Caco-2 (cell line): ENCODE measurements around the gene PLEKHG1. TPM values are rescaled to one million over a fixed set of nuclear protein-coding genes. Genes with fewer than 3 reads are reported as not detected.

Source experiments
- BruUV-seq: library from RNA; stranded (reverse); fragments of 400-500 nt; replicated peaks from 2 replicates; lab custom pipeline; 2021; lab: Mats Ljungman, UMichigan
- CTCF ChIA-PET: fragments of 300-600 bp; sonication (Branson Sonifier 250); formaldehyde crosslinking; loops from one replicate; lab custom pipeline; 2022; ENCODE audit warnings: antibody characterized with exemption; lab: Charles Lee
- POLR2A ChIA-PET: fragments of 300-600 bp; sonication (Branson Sonifier 250); formaldehyde crosslinking; loops from one replicate; lab custom pipeline; 2022; ENCODE audit warnings: antibody characterized with exemption; lab: Charles Lee
- DNase-seq, 2 experiments: peaks; one replicate each; pipeline versions ENCODE4 v3.0.0 to v3.0.0-alpha.2; 2020 to 2022
- H3K27me3 ChIP-seq: replicated peaks from 2 replicates; pipeline ENCODE4 v1.6.0; 2011; ENCODE audit warnings: low read length; ENCODE audit not compliant: control insufficient read depth, insufficient read depth
- H3K36me3 ChIP-seq: 2 replicates; pipeline ENCODE4 v1.5.1; 2011; ENCODE audit warnings: low read length; ENCODE audit not compliant: control insufficient read depth, insufficient read depth
- H3K4me1 ChIP-seq: fragments of 250-450 bp; sonication (Bioruptor Pico); 2 replicates; pipeline ENCODE4 v1.5.1; 2020; ENCODE audit warnings: mild to moderate bottlenecking
- H3K4me3 ChIP-seq: 2 replicates; pipeline ENCODE4 v1.5.1; 2011; ENCODE audit warnings: low read depth, mild to moderate bottlenecking, control low read depth, low read length
- H3K9me3 ChIP-seq: fragments of 250-450 bp; sonication (Bioruptor Pico); 2 replicates; pipeline ENCODE4 v1.5.1; 2020; ENCODE audit warnings: mild to moderate bottlenecking, moderate library complexity
- H3K27ac Mint-ChIP-seq: one replicate; pipeline ENCODE4 v1.8.0; 2022; ENCODE audit warnings: mixed read lengths; ENCODE audit not compliant: unreplicated experiment
- H3K27me3 Mint-ChIP-seq: one replicate; pipeline ENCODE4 v1.8.0; 2022; ENCODE audit warnings: mixed read lengths; ENCODE audit not compliant: insufficient read depth, unreplicated experiment
- H3K36me3 Mint-ChIP-seq: one replicate; pipeline ENCODE4 v1.8.0; 2022; ENCODE audit warnings: mild to moderate bottlenecking, mixed read lengths; ENCODE audit not compliant: insufficient read depth, unreplicated experiment
- H3K4me1 Mint-ChIP-seq: one replicate; pipeline ENCODE4 v1.8.0; 2022; ENCODE audit warnings: low read depth, mixed read lengths; ENCODE audit not compliant: unreplicated experiment
- H3K4me3 Mint-ChIP-seq: one replicate; pipeline ENCODE4 v1.8.0; 2022; ENCODE audit warnings: mild to moderate bottlenecking, moderate library complexity, mixed read lengths; ENCODE audit not compliant: unreplicated experiment
- H3K9me3 Mint-ChIP-seq: one replicate; pipeline ENCODE4 v1.8.0; 2022; ENCODE audit warnings: mixed read lengths; ENCODE audit not compliant: unreplicated experiment
- CTCF ChIP-seq, 2 experiments: fragments of 200-600 bp in 1 of 2; IDR thresholded peaks; 1 replicate in 1 of 2; 2 replicates in 1 of 2; pipeline versions ENCODE4 v1.5.1 to v1.8.0; 2011 to 2022; ENCODE audit warnings: antibody characterized with exemption in 1 of 2, control low read depth in 1 of 2, inconsistent platforms in 1 of 2, low read depth in 1 of 2, low read length in 1 of 2, mild to moderate bottlenecking in 1 of 2, moderate library complexity in 1 of 2; ENCODE audit not compliant: insufficient read depth in 1 of 2, severe bottlenecking in 1 of 2, unreplicated experiment in 1 of 2
- intact Hi-C: fragments of 100-400 bp; cut with micrococcal nuclease; formaldehyde crosslinking; loops from one replicate; pipeline ENCODE4 v1.10.0; 2022; ENCODE audit not compliant: unreplicated experiment
- total RNA-seq: library from RNA; stranded (reverse); gene quantifications from 2 replicates; pipeline ENCODE4 v1.2.3, GENCODE V29; 2022

Gene PLEKHG1
- total RNA-seq, 1 experiment from 2014 or later: 35.0 TPM

- no peak for DNase-seq
- H3K36me3 ChIP-seq: no peaks in the 10 kb centered on the region
- BruUV-seq: no TSS peak
- H3K27ac Mint-ChIP-seq: no peak overlapping the region
- H3K36me3 Mint-ChIP-seq: no peaks in the 10 kb centered on the region
- no peaks in the 10 kb centered on the region for H3K27me3 ChIP-seq
- peaks cover 49% of the 10 kb centered on the region for H3K4me1 ChIP-seq
- intact Hi-C loops: loop anchor here (2.0 kb wide), 1 partner anchor 13 kb away; no protein-coding TSS in a partner anchor
- no peaks in the 10 kb centered on the region for H3K9me3 ChIP-seq
- CTCF ChIA-PET: interaction anchor here (2.3 kb wide), 1 partner anchor 15 kb away, joined by 6 read pairs; no protein-coding TSS in a partner anchor
- no peaks in the 10 kb centered on the region for H3K9me3 Mint-ChIP-seq
- H3K4me3 ChIP-seq: no peak overlapping the region
- POLR2A ChIA-PET: no interaction called here
- no peaks in the 10 kb centered on the region for H3K27me3 Mint-ChIP-seq
- H3K4me1 Mint-ChIP-seq: peaks cover 23% of the 10 kb centered on the region
- TF ChIP-seq CTCF (IDR thresholded peaks at IDR 0.05; ENCODE audit: insufficient read depth in 1 of 2, low read depth in 1 of 2, low read length in 1 of 2, severe bottlenecking in 1 of 2, unreplicated experiment in 1 of 2): no peak
- H3K4me3 Mint-ChIP-seq: no peak overlapping the region
Measured at GRCh38 chr6:150615967-150616366, 16.3 kb downstream of the PLEKHG1 start.

DNA sequence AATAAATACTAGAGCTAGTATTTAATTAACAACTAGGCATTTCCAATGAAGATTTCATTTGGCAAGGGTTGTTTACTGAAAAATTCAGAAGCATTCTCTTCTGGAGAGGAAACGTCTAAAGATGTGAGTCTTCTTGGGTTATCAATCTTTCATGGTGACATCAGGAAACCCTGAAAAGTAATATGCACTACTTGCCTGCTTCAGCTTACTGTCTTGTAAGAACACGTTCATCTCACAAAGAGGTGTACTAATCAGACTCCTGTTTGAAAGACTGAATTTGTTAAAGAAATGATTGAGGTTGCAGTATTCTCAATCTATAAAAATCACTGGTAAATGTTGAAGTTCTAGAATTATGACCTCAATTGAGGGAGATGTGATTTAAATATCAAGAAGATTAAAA, 16.9 kb downstream of the PLEKHG1 start:
- Histone ChIP-seq H3K4me1 (peaks cover 49% of the 10 kb centered on the region), H3K36me3 (no peaks in the 10 kb centered on the region), H3K4me3 (no peak overlapping the region), H3K9me3 (no peaks in the 10 kb centered on the region), H3K27me3 (no peaks in the 10 kb centered on the region)
- Mint-ChIP-seq H3K27me3 (no peaks in the 10 kb centered on the region), H3K4me3 (no peak overlapping the region), H3K27ac (no peak overlapping the region), H3K36me3 (no peaks in the 10 kb centered on the region), H3K9me3 (no peaks in the 10 kb centered on the region), H3K4me1 (peaks cover 23% of the 10 kb centered on the region)
- no peak for TF ChIP-seq CTCF (IDR thresholded peaks at IDR 0.05; ENCODE audit: insufficient read depth in 1 of 2, low read depth in 1 of 2, low read length in 1 of 2, severe bottlenecking in 1 of 2, unreplicated experiment in 1 of 2)
- CTCF ChIA-PET: interaction anchor here (2.3 kb wide), 1 partner anchor 16 kb away, joined by 6 read pairs; no protein-coding TSS in a partner anchor
- intact Hi-C loops: no loop called here
- no TSS peak for BruUV-seq
- DNase-seq: no peak
- POLR2A ChIA-PET: no interaction called here

DNA sequence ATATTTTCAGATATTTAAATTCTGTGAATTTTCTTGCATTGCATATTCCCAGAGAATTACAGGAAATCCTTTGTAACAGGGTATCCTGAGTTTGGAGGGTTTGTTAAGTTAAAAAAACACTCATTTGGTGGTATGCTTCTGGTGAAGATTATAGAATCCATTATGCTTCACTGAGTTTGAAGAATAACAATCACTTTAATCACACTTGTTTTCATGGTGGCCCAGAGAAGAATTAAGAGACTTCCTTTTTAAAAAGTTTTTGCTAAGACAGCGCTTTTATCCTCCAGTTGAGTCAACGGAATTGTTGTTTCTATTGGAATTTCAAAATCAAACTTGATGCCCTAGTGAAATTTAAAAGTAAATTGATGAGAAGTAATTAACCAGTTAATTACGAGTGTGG, 17.4 kb downstream of the PLEKHG1 start:
- H3K4me3 Mint-ChIP-seq: no peak overlapping the region
- no peaks in the 10 kb centered on the region for H3K36me3 ChIP-seq
- POLR2A ChIA-PET: no interaction called here
- H3K9me3 ChIP-seq: no peaks in the 10 kb centered on the region
- BruUV-seq: no TSS peak
- DNase-seq: no peak
- CTCF ChIA-PET: interaction anchor here (2.3 kb wide), 1 partner anchor 16 kb away, joined by 6 read pairs; no protein-coding TSS in a partner anchor
- H3K27ac Mint-ChIP-seq: no peak overlapping the region
- no peaks in the 10 kb centered on the region for H3K9me3 Mint-ChIP-seq
- peaks cover 49% of the 10 kb centered on the region for H3K4me1 ChIP-seq
- no peak for TF ChIP-seq CTCF (IDR thresholded peaks at IDR 0.05; ENCODE audit: insufficient read depth in 1 of 2, low read depth in 1 of 2, low read length in 1 of 2, severe bottlenecking in 1 of 2, unreplicated experiment in 1 of 2)
- no peak overlapping the region for H3K4me3 ChIP-seq
- H3K36me3 Mint-ChIP-seq: no peaks in the 10 kb centered on the region
- intact Hi-C loops: no loop called here
- H3K4me1 Mint-ChIP-seq: peaks cover 23% of the 10 kb centered on the region
- no peaks in the 10 kb centered on the region for H3K27me3 Mint-ChIP-seq
- H3K27me3 ChIP-seq: no peaks in the 10 kb centered on the region
